Measurements from ENCODE around the gene EGLN1.

- no peak for TF ChIP-seq CTCF (IDR thresholded peaks at IDR 0.05 in 2 of 3, conservative IDR thresholded peaks at IDR 0.05 in 1 of 3; ENCODE audit: borderline replicate concordance in 1 of 3, insufficient read depth in 1 of 3, low read depth in 2 of 3, low read length in 2 of 3)
- TF ChIP-seq POLR2AphosphoS5 (IDR thresholded peaks at IDR 0.05; ENCODE audit: low read depth, low read length): no peak
- TF ChIP-seq POLR2A (IDR thresholded peaks at IDR 0.05; ENCODE audit: borderline replicate concordance, extremely low read depth, insufficient read depth, insufficient read length): no peak
- TF ChIP-seq CEBPB (IDR thresholded peaks at IDR 0.05; ENCODE audit: low read depth): no peak
- TF ChIP-seq MAX (IDR thresholded peaks at IDR 0.05): no peak
- TF ChIP-seq TCF7L2 (IDR thresholded peaks at IDR 0.05; ENCODE audit: borderline replicate concordance, extremely low read depth, insufficient read depth, insufficient read length): no peak
- no peak for TF ChIP-seq RAD21 (IDR thresholded peaks at IDR 0.05; ENCODE audit: low read depth)
- TF ChIP-seq ZBTB33 (IDR thresholded peaks at IDR 0.05; ENCODE audit: extremely low read depth, insufficient replicate concordance, low read length): no peak
- TF ChIP-seq SP1 (IDR thresholded peaks at IDR 0.05; ENCODE audit: low read depth): no peak
- no peak for TF ChIP-seq ELF1 (IDR thresholded peaks at IDR 0.05; ENCODE audit: borderline replicate concordance, low read depth)
- TF ChIP-seq CBX3 (IDR thresholded peaks at IDR 0.05; ENCODE audit: low read depth): no peak
- no peak for TF ChIP-seq ATF3 (IDR thresholded peaks at IDR 0.05)
- no peak for TF ChIP-seq JUND (IDR thresholded peaks at IDR 0.05)
Measured at GRCh38 chr1:231381729-231382128, 40.4 kb downstream of the EGLN1 start.

Data from HCT116 (cell line).